Measurements from ENCODE around the gene TNFSF13.

Gene TNFSF13

GRCh38 chr17:7558544-7559319 lies at the start of gene TNFSF13:
Gene TNFSF13, plus strand, starts transcription at chr17:7558750. Its CDS starts 290 bp downstream, at chr17:7559040.
- H3K36me3 ChIP-seq (ENCODE audit: control insufficient read depth, insufficient read depth, low read length) = peaks cover 7% of the 10 kb centered on the region
- peak within 1 kb of the TSS; percentile 41 for H3K9ac ChIP-seq (ENCODE audit: low read depth, low read length)
- H3K27me3 ChIP-seq (ENCODE audit: control insufficient read depth, insufficient read depth, low read length) = no peaks in the 10 kb centered on the region
- no peaks in the 10 kb centered on the region for H3K9me3 ChIP-seq (ENCODE audit: control insufficient read depth, insufficient read depth, low read length)
- peaks cover 22% of the 10 kb centered on the region for H3K4me1 ChIP-seq (ENCODE audit: control insufficient read depth, insufficient read depth, low read length)
- H3K4me3 ChIP-seq (ENCODE audit: low read depth, low read length) = peak within 1 kb of the TSS; percentile 45

- Histone ChIP-seq H3K9ac (ENCODE audit: low read depth, low read length) (no peak overlapping the region), H3K27me3 (ENCODE audit: control insufficient read depth, insufficient read depth, low read length) (no peaks in the 10 kb centered on the region), H3K4me3 (ENCODE audit: low read depth, low read length) (no peak overlapping the region), H3K4me1 (ENCODE audit: control insufficient read depth, insufficient read depth, low read length) (no peaks in the 10 kb centered on the region), H3K36me3 (ENCODE audit: control insufficient read depth, insufficient read depth, low read length) (peaks cover 61% of the 10 kb centered on the region), H3K9me3 (ENCODE audit: control insufficient read depth, insufficient read depth, low read length) (no peaks in the 10 kb centered on the region)
Observed at GRCh38 chr17:7508846-7509245, 49.7 kb upstream of the TNFSF13 start.

- no peaks in the 10 kb centered on the region for H3K9me3 ChIP-seq (ENCODE audit: control insufficient read depth, insufficient read depth, low read length)
- no peaks in the 10 kb centered on the region for H3K27me3 ChIP-seq (ENCODE audit: control insufficient read depth, insufficient read depth, low read length)
- H3K4me3 ChIP-seq (ENCODE audit: low read depth, low read length) = no peak overlapping the region
- peaks cover 59% of the 10 kb centered on the region for H3K36me3 ChIP-seq (ENCODE audit: control insufficient read depth, insufficient read depth, low read length)
- no peaks in the 10 kb centered on the region for H3K4me1 ChIP-seq (ENCODE audit: control insufficient read depth, insufficient read depth, low read length)
- H3K9ac ChIP-seq (ENCODE audit: low read depth, low read length) = no peak overlapping the region
Observed at GRCh38 chr17:7509937-7510336, 48.6 kb upstream of the TNFSF13 start.

GRCh38 chr17:7511108-7511507 lies 47.4 kb upstream of the TNFSF13 start:
- Histone ChIP-seq H3K27me3 (ENCODE audit: control insufficient read depth, insufficient read depth, low read length) (no peaks in the 10 kb centered on the region), H3K9ac (ENCODE audit: low read depth, low read length) (no peak overlapping the region), H3K9me3 (ENCODE audit: control insufficient read depth, insufficient read depth, low read length) (no peaks in the 10 kb centered on the region), H3K4me3 (ENCODE audit: low read depth, low read length) (no peak overlapping the region), H3K4me1 (ENCODE audit: control insufficient read depth, insufficient read depth, low read length) (no peaks in the 10 kb centered on the region), H3K36me3 (ENCODE audit: control insufficient read depth, insufficient read depth, low read length) (peaks cover 59% of the 10 kb centered on the region)

- no peaks in the 10 kb centered on the region for H3K4me1 ChIP-seq (ENCODE audit: control insufficient read depth, insufficient read depth, low read length)
- H3K4me3 ChIP-seq (ENCODE audit: low read depth, low read length) = no peak overlapping the region
- H3K9me3 ChIP-seq (ENCODE audit: control insufficient read depth, insufficient read depth, low read length) = no peaks in the 10 kb centered on the region
- peaks cover 52% of the 10 kb centered on the region for H3K36me3 ChIP-seq (ENCODE audit: control insufficient read depth, insufficient read depth, low read length)
- H3K27me3 ChIP-seq (ENCODE audit: control insufficient read depth, insufficient read depth, low read length) = no peaks in the 10 kb centered on the region
- no peak overlapping the region for H3K9ac ChIP-seq (ENCODE audit: low read depth, low read length)
Observed at GRCh38 chr17:7512105-7512504, 46.4 kb upstream of the TNFSF13 start.

- H3K27me3 ChIP-seq (ENCODE audit: control insufficient read depth, insufficient read depth, low read length) = no peaks in the 10 kb centered on the region
- H3K9ac ChIP-seq (ENCODE audit: low read depth, low read length) = no peak overlapping the region
- no peaks in the 10 kb centered on the region for H3K4me1 ChIP-seq (ENCODE audit: control insufficient read depth, insufficient read depth, low read length)
- H3K4me3 ChIP-seq (ENCODE audit: low read depth, low read length) = no peak overlapping the region
- H3K36me3 ChIP-seq (ENCODE audit: control insufficient read depth, insufficient read depth, low read length) = peaks cover 50% of the 10 kb centered on the region
- no peaks in the 10 kb centered on the region for H3K9me3 ChIP-seq (ENCODE audit: control insufficient read depth, insufficient read depth, low read length)
Observed at GRCh38 chr17:7512824-7513540, 45.6 kb upstream of the TNFSF13 start.

GRCh38 chr17:7513850-7514419 lies 44.6 kb upstream of the TNFSF13 start:
- no peaks in the 10 kb centered on the region for H3K4me1 ChIP-seq (ENCODE audit: control insufficient read depth, insufficient read depth, low read length)
- H3K36me3 ChIP-seq (ENCODE audit: control insufficient read depth, insufficient read depth, low read length) = peaks cover 44% of the 10 kb centered on the region
- no peak overlapping the region for H3K4me3 ChIP-seq (ENCODE audit: low read depth, low read length)

GRCh38 chr17:7515911-7516610 lies 42.5 kb upstream of the TNFSF13 start:
- Histone ChIP-seq H3K9me3 (ENCODE audit: control insufficient read depth, insufficient read depth, low read length) (no peaks in the 10 kb centered on the region), H3K36me3 (ENCODE audit: control insufficient read depth, insufficient read depth, low read length) (peaks cover 30% of the 10 kb centered on the region), H3K4me1 (ENCODE audit: control insufficient read depth, insufficient read depth, low read length) (no peaks in the 10 kb centered on the region), H3K27me3 (ENCODE audit: control insufficient read depth, insufficient read depth, low read length) (no peaks in the 10 kb centered on the region), H3K9ac (ENCODE audit: low read depth, low read length) (no peak overlapping the region), H3K4me3 (ENCODE audit: low read depth, low read length) (no peak overlapping the region)

More at GRCh38 chr17:7513850-7514419, 44.6 kb upstream of the TNFSF13 start:
- Histone ChIP-seq H3K9me3 (ENCODE audit: control insufficient read depth, insufficient read depth, low read length) (no peaks in the 10 kb centered on the region), H3K27me3 (ENCODE audit: control insufficient read depth, insufficient read depth, low read length) (no peaks in the 10 kb centered on the region), H3K9ac (ENCODE audit: low read depth, low read length) (no peak overlapping the region)

GRCh38 chr17:7523033-7523432 lies 35.5 kb upstream of the TNFSF13 start:
- Histone ChIP-seq H3K27me3 (ENCODE audit: control insufficient read depth, insufficient read depth, low read length) (no peaks in the 10 kb centered on the region), H3K4me1 (ENCODE audit: control insufficient read depth, insufficient read depth, low read length) (no peaks in the 10 kb centered on the region)

GRCh38 chr17:7528842-7529241 lies 29.7 kb upstream of the TNFSF13 start:
- Histone ChIP-seq H3K27me3 (ENCODE audit: control insufficient read depth, insufficient read depth, low read length) (no peaks in the 10 kb centered on the region), H3K4me3 (ENCODE audit: low read depth, low read length) (no peak overlapping the region), H3K4me1 (ENCODE audit: control insufficient read depth, insufficient read depth, low read length) (no peaks in the 10 kb centered on the region), H3K9me3 (ENCODE audit: control insufficient read depth, insufficient read depth, low read length) (no peaks in the 10 kb centered on the region), H3K9ac (ENCODE audit: low read depth, low read length) (no peak overlapping the region), H3K36me3 (ENCODE audit: control insufficient read depth, insufficient read depth, low read length) (no peaks in the 10 kb centered on the region)

More at GRCh38 chr17:7523033-7523432, 35.5 kb upstream of the TNFSF13 start:
- no peak overlapping the region for H3K9ac ChIP-seq (ENCODE audit: low read depth, low read length)
- no peaks in the 10 kb centered on the region for H3K9me3 ChIP-seq (ENCODE audit: control insufficient read depth, insufficient read depth, low read length)
- H3K4me3 ChIP-seq (ENCODE audit: low read depth, low read length) = peak overlapping the region; percentile 4
- H3K36me3 ChIP-seq (ENCODE audit: control insufficient read depth, insufficient read depth, low read length) = no peaks in the 10 kb centered on the region

- Histone ChIP-seq H3K4me1 (ENCODE audit: control insufficient read depth, insufficient read depth, low read length) (no peaks in the 10 kb centered on the region), H3K9ac (ENCODE audit: low read depth, low read length) (no peak overlapping the region), H3K27me3 (ENCODE audit: control insufficient read depth, insufficient read depth, low read length) (no peaks in the 10 kb centered on the region), H3K4me3 (ENCODE audit: low read depth, low read length) (no peak overlapping the region), H3K9me3 (ENCODE audit: control insufficient read depth, insufficient read depth, low read length) (no peaks in the 10 kb centered on the region), H3K36me3 (ENCODE audit: control insufficient read depth, insufficient read depth, low read length) (no peaks in the 10 kb centered on the region)
Observed at GRCh38 chr17:7530023-7530900, 28.3 kb upstream of the TNFSF13 start.
